H1 (cell line): ENCODE measurements around the gene NBEA. TPM values are rescaled to one million over a fixed set of nuclear protein-coding genes. Genes with fewer than 3 reads are reported as not detected.

Experiments
- CHD2 ChIP-seq: IDR thresholded peaks from 2 replicates; pipeline ENCODE4 v1.6.1; 2012; ENCODE audit warnings: low read length, improper control_type of control experiment
- HDAC6 ChIP-seq: IDR thresholded peaks from one replicate; pipeline ENCODE4 v1.7.1; 2012; ENCODE audit warnings: low read depth, mild to moderate bottlenecking, inconsistent platforms, low read length, moderate library complexity
- JUND ChIP-seq: IDR thresholded peaks from 2 replicates; pipeline ENCODE4 v1.6.1; 2011; ENCODE audit warnings: mild to moderate bottlenecking, improper control_type of control experiment, low read length
- RAD21 ChIP-seq, 2 experiments: IDR thresholded peaks in 1 of 2; conservative IDR thresholded peaks in 1 of 2; 2 replicates each; pipeline ENCODE4 v1.6.1; 2011; ENCODE audit warnings: low read depth in 2 of 2, low read length in 2 of 2, improper control_type of control experiment in 1 of 2, inconsistent platforms in 1 of 2, mild to moderate bottlenecking in 1 of 2, moderate library complexity in 1 of 2
- SP1 ChIP-seq: IDR thresholded peaks from 2 replicates; pipeline ENCODE4 v1.6.1; 2011; ENCODE audit warnings: low read depth, low read length
- polyA plus RNA-seq, 7 experiments: library from polyadenylated mRNA; depleted of rRNA in 3 of 7; stranded (reverse) in 5 of 7; unstranded in 2 of 7; fragments of >200 nt in 5 of 7; fragments of 200-250 nt in 2 of 7; gene quantifications; 1 replicate in 5 of 7; 2 replicates in 1 of 7; 4 replicates in 1 of 7; pipeline versions ENCODE4 v1.2.1 to v1.2.3, GENCODE V29; 2011 to 2013; ENCODE audit warnings: missing spikeins in 2 of 7, mixed read lengths in 2 of 7
- total RNA-seq: library from RNA; stranded (reverse); fragmentation: NEBNext Ultra II Directional; extraction: Animal tissue kit (Norgen Biotek cat#: 25700); gene quantifications from 2 replicates; pipeline ENCODE4 v1.2.1, GENCODE V29; 2021

Gene NBEA
- total and polyA plus RNA-seq, 2 of the 8 experiments (the other 6 are each of a cell fraction or from before 2014, with no cell fraction given) = 14.2 to 21.5 TPM

- TF ChIP-seq CHD2 (no peak), SP1 (no peak), JUND (no peak), HDAC6 (no peak), RAD21 (IDR thresholded peaks at IDR 0.05 in 1 of 2, conservative IDR thresholded peaks at IDR 0.05 in 1 of 2; ENCODE audit: low read depth in 2 of 2, low read length in 2 of 2) (no peak)
- TF ChIP-seq, all 59 proteins: peak for 0
These were observed 526.1 kb downstream of the NBEA start (continued) for GRCh38 chr13:35468195-35468594.
